ENCODE data around the gene BHMT. TPM values are rescaled to one million over a fixed set of nuclear protein-coding genes. Genes with fewer than 3 reads are reported as not detected.

The BHMT gene
- total and polyA plus RNA-seq, 9 of the 15 experiments (the other 6 are each of a cell fraction or from before 2014, with no cell fraction given) = not detected

DNA sequence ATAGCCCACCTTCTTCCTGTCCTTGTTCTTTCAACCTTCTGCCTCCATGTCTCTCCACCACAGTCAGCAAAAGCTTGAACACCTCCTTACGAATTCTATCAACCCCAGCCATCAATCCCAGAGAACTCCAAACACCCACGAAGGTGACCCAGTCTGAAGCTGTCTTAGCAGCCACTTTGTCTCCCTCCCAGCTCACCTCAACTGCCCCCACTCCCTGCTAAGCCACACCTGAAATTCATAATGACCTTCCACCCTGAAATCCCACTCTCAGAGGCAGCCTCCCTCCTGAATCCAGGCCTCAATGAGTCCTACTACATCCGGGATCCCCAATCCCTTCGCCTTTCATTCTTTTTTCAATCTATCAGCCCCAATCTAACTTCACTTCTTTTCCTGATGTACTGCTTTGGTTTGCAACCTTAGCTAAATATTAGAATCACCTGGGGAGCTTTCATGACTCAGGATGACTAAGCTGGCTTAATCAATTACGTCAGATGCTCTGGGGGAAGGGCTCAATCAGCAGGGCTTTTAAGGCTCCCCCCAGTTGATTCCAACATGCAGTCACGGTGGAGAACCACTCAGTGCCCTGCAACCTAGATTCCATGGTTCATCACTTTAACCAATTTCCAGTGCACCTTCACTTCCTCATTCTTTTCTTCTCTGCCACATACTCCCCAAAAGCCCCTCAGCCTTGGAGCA is 32.2 kb downstream of the BHMT start (continued):
- TF ChIP-seq, protein P1, sequence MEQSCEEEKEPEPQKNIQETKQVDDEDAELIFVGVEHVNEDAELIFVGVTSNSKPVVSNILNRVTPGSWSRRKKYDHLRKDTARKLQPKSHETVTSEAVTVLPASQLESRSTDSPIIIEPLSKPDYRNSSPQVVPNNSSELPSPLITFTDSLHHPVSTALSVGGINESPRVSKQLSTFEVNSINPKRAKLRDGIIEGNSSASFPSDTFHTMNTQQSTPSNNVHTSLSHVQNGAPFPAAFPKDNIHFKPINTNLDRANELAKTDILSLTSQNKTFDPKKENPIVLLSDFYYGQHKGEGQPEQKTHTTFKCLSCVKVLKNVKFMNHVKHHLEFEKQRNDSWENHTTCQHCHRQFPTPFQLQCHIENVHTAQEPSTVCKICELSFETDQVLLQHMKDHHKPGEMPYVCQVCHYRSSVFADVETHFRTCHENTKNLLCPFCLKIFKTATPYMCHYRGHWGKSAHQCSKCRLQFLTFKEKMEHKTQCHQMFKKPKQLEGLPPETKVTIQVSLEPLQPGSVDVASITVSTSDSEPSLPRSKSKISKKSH (CRISPR knock-in tag; IDR thresholded peaks at IDR 0.05) = no peak
- peak; percentile 66 for TF ChIP-seq JUN (IDR thresholded peaks at IDR 0.05; ENCODE audit: borderline replicate concordance, low read depth, low read length)
- TF ChIP-seq JUN (CRISPR knock-in tag; IDR thresholded peaks at IDR 0.05; ENCODE audit: borderline replicate concordance) = no peak
- no peak for TF ChIP-seq RFX5 (IDR thresholded peaks at IDR 0.05; ENCODE audit: low read depth, low read length)
- TF ChIP-seq, protein P2, sequence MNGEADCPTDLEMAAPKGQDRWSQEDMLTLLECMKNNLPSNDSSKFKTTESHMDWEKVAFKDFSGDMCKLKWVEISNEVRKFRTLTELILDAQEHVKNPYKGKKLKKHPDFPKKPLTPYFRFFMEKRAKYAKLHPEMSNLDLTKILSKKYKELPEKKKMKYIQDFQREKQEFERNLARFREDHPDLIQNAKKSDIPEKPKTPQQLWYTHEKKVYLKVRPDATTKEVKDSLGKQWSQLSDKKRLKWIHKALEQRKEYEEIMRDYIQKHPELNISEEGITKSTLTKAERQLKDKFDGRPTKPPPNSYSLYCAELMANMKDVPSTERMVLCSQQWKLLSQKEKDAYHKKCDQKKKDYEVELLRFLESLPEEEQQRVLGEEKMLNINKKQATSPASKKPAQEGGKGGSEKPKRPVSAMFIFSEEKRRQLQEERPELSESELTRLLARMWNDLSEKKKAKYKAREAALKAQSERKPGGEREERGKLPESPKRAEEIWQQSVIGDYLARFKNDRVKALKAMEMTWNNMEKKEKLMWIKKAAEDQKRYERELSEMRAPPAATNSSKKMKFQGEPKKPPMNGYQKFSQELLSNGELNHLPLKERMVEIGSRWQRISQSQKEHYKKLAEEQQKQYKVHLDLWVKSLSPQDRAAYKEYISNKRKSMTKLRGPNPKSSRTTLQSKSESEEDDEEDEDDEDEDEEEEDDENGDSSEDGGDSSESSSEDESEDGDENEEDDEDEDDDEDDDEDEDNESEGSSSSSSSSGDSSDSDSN (IDR thresholded peaks at IDR 0.05; ENCODE audit: borderline replicate concordance in 1 of 2, low read depth in 2 of 2, low read length in 2 of 2) = no peak
- TF ChIP-seq, protein P3, sequence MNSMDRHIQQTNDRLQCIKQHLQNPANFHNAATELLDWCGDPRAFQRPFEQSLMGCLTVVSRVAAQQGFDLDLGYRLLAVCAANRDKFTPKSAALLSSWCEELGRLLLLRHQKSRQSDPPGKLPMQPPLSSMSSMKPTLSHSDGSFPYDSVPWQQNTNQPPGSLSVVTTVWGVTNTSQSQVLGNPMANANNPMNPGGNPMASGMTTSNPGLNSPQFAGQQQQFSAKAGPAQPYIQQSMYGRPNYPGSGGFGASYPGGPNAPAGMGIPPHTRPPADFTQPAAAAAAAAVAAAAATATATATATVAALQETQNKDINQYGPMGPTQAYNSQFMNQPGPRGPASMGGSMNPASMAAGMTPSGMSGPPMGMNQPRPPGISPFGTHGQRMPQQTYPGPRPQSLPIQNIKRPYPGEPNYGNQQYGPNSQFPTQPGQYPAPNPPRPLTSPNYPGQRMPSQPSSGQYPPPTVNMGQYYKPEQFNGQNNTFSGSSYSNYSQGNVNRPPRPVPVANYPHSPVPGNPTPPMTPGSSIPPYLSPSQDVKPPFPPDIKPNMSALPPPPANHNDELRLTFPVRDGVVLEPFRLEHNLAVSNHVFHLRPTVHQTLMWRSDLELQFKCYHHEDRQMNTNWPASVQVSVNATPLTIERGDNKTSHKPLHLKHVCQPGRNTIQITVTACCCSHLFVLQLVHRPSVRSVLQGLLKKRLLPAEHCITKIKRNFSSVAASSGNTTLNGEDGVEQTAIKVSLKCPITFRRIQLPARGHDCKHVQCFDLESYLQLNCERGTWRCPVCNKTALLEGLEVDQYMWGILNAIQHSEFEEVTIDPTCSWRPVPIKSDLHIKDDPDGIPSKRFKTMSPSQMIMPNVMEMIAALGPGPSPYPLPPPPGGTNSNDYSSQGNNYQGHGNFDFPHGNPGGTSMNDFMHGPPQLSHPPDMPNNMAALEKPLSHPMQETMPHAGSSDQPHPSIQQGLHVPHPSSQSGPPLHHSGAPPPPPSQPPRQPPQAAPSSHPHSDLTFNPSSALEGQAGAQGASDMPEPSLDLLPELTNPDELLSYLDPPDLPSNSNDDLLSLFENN (IDR thresholded peaks at IDR 0.05; ENCODE audit: low read depth in 2 of 2, low read length in 2 of 2) = no peak
- TF ChIP-seq TRIM28 (IDR thresholded peaks at IDR 0.05) = no peak
- no peak for TF ChIP-seq TEAD2 (tag; IDR thresholded peaks at IDR 0.05)
- TF ChIP-seq LARP7 (IDR thresholded peaks at IDR 0.05) = no peak
- peak; percentile 92 for TF ChIP-seq ATF7 (IDR thresholded peaks at IDR 0.05)
